PFSK-1 (cell line): Measurements from ENCODE around the gene SLC27A3.

Experiments used
- FOXP2 ChIP-seq: optimal IDR thresholded peaks from 2 replicates; pipeline ENCODE3; 2011; ENCODE audit warnings: borderline replicate concordance, control low read depth, inconsistent platforms; ENCODE audit not compliant: insufficient read depth; ENCODE audit errors: extremely low read length, extremely low read depth
- POLR2AphosphoS5 ChIP-seq: IDR thresholded peaks from 2 replicates; pipeline ENCODE4 v1.6.1; 2012; ENCODE audit warnings: low read depth, mild to moderate bottlenecking, control low read depth, low read length, moderate library complexity
- SIN3A ChIP-seq: IDR thresholded peaks from 2 replicates; pipeline ENCODE4 v1.6.1; 2012; ENCODE audit warnings: mild to moderate bottlenecking, low read length, moderate library complexity, borderline replicate concordance; ENCODE audit not compliant: insufficient read depth
- TAF1 ChIP-seq: IDR thresholded peaks from 2 replicates; pipeline ENCODE4 v1.6.1; 2012; ENCODE audit warnings: low read length, control low read depth, borderline replicate concordance; ENCODE audit not compliant: insufficient read depth
- TF ChIP-seq, protein P1 (sequence below), 2 experiments: IDR thresholded peaks; 2 replicates each; pipeline versions ENCODE4 v1.6.1 to v1.8.0; 2011 to 2012; ENCODE audit warnings: low read depth in 2 of 2, low read length in 2 of 2, control low read depth in 1 of 2, inconsistent platforms in 1 of 2, mild to moderate bottlenecking in 1 of 2, moderate library complexity in 1 of 2; ENCODE audit not compliant: insufficient read depth in 1 of 2

Gene SLC27A3

DNA sequence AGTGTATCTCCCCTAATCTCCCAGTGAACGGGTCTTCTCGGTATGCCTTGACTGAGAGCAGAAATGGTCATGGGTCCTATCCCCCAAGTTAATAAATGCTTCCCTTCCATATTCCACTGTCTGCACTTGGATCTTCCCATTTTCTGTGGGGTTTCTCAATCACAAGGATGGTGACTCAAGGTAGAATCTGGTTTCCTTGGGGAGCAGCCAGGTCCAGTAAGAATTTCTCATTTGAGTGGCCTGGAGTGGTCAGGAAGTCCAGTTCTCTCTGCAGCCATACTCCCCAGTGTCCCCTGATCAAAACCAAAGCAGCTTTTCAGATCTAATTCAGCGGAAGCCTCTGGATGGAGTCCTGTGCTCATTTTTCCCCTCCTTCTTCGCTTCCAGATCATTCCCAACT is 14.8 kb upstream of the SLC27A3 start:
- no peak for TF ChIP-seq POLR2AphosphoS5
- no peak for TF ChIP-seq FOXP2
- TF ChIP-seq SIN3A, result no peak
- no peak for TF ChIP-seq TAF1
- TF ChIP-seq, protein P1, sequence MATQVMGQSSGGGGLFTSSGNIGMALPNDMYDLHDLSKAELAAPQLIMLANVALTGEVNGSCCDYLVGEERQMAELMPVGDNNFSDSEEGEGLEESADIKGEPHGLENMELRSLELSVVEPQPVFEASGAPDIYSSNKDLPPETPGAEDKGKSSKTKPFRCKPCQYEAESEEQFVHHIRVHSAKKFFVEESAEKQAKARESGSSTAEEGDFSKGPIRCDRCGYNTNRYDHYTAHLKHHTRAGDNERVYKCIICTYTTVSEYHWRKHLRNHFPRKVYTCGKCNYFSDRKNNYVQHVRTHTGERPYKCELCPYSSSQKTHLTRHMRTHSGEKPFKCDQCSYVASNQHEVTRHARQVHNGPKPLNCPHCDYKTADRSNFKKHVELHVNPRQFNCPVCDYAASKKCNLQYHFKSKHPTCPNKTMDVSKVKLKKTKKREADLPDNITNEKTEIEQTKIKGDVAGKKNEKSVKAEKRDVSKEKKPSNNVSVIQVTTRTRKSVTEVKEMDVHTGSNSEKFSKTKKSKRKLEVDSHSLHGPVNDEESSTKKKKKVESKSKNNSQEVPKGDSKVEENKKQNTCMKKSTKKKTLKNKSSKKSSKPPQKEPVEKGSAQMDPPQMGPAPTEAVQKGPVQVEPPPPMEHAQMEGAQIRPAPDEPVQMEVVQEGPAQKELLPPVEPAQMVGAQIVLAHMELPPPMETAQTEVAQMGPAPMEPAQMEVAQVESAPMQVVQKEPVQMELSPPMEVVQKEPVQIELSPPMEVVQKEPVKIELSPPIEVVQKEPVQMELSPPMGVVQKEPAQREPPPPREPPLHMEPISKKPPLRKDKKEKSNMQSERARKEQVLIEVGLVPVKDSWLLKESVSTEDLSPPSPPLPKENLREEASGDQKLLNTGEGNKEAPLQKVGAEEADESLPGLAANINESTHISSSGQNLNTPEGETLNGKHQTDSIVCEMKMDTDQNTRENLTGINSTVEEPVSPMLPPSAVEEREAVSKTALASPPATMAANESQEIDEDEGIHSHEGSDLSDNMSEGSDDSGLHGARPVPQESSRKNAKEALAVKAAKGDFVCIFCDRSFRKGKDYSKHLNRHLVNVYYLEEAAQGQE (IDR thresholded peaks at IDR 0.05; ENCODE audit: insufficient read depth in 1 of 2, low read depth in 2 of 2, low read length in 2 of 2), result no peak

DNA sequence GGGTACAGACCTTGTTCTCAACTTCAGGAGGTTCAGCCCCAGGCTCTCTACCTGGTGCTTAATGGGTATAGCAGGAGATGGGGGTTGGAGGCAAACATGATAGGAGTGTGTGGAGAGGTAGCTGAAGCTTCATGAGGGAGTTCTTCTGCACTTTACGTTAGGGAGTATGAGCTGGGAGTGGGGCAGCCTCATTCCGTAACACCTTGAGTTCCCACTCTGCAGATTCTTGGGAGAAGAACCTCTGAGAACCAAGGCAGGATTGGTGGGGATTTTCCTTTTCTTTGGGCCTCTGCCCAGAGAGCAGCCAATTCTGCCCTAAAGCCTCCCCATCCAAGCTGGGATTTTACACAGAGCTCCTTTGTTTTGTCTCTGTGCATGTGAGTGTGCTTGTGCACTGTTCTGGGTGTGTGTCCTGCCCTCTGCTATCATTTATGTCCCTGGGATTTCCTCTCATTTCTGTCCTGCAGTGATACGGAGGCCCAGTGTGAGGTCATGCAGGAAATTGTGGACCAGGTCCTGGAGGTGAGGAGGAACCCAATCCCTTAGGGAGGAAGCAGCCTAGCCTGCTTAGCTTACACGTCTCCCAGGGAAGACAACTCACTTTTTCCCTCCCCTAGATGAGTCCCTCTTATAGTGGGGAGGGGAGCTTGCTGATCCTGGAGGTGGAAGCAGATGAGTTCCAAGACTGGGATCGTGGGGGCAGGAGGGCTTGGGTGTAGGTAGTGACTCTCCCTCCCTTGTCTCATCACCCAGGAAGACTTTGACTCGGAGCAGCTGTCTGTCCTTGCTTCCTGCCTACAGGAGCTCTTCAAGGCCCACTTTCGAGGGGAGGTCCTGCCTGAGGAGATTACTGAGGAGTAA is 11.6 kb upstream of the SLC27A3 start:
- no peak for TF ChIP-seq FOXP2
- TF ChIP-seq, protein P1 (IDR thresholded peaks at IDR 0.05; ENCODE audit: insufficient read depth in 1 of 2, low read depth in 2 of 2, low read length in 2 of 2), result no peak
- no peak for TF ChIP-seq POLR2AphosphoS5
- TF ChIP-seq SIN3A, result no peak
- no peak for TF ChIP-seq TAF1

DNA sequence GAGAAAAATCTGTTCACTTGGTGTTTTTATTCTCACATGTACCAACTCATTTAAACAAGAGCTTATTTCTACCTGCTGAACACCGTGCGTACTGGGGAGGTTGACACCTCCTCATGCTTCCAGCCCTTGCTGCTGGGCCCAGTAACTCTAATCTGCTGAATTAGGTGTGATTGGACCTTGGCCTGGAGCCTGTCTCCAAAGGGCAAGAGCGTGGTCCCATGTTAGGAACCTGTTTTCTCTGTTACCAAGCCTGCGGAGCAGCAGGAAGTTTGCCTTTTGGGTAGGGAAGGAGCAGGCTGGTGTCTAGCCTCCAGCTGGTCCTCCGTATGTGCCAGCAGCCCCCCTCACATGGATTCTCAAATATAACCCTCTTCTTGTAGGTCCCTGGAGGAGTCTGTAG is 10.9 kb upstream of the SLC27A3 start:
- TF ChIP-seq TAF1 (no peak), SIN3A (no peak), POLR2AphosphoS5 (no peak), FOXP2 (no peak)
- TF ChIP-seq, protein P1 (IDR thresholded peaks at IDR 0.05; ENCODE audit: insufficient read depth in 1 of 2, low read depth in 2 of 2, low read length in 2 of 2), result no peak

DNA sequence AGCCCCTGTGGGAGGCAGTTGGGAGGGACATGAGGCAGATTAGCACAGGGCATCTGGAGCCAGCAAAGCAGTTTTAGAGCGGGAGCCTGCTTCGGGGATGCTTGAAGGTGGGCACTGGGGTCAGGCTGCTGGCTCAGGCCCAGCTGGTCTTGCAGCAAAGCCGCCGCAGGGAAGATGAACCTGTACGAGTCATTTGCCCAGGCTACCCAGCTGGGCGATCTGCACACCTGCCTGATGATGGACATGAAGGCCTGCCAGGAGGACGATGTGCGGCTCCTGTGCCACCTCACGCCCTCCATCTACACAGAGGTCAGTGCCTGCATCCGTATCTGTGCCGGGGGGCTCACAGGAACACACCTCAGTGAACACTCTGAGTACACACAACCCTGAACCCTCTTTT is 7.7 kb upstream of the SLC27A3 start:
- TF ChIP-seq FOXP2, result no peak
- TF ChIP-seq, protein P1 (IDR thresholded peaks at IDR 0.05; ENCODE audit: insufficient read depth in 1 of 2, low read depth in 2 of 2, low read length in 2 of 2), result no peak
- no peak for TF ChIP-seq POLR2AphosphoS5
- no peak for TF ChIP-seq TAF1
- no peak for TF ChIP-seq SIN3A
